PC-3 (cell line): ENCODE measurements around the gene SPATA32. TPM values are rescaled to one million over a fixed set of nuclear protein-coding genes. Genes with fewer than 3 reads are reported as not detected.

Experiments used
- ATAC-seq: fragments of 200-7000 bp; cut with Tn5 transposase; 2 replicates; pipeline ENCODE4 v1.9.1; 2020; ENCODE audit warnings: mild to moderate bottlenecking, moderate library complexity
- BruUV-seq: library from RNA; stranded (reverse); fragments of 400-500 nt; replicated peaks from 2 replicates; lab custom pipeline; 2021; lab: Mats Ljungman, UMichigan
- CTCF ChIA-PET: fragments of 300-600 bp; sonication (Branson Sonifier 250); formaldehyde crosslinking; loops from one replicate; lab custom pipeline; 2022; ENCODE audit warnings: antibody characterized with exemption; lab: Charles Lee
- POLR2A ChIA-PET: fragments of 300-600 bp; sonication (Branson Sonifier 250); formaldehyde crosslinking; loops from one replicate; lab custom pipeline; 2022; ENCODE audit warnings: antibody characterized with exemption; ENCODE audit not compliant: unreplicated experiment; lab: Charles Lee
- DNase-seq: peaks from one replicate; pipeline ENCODE4 v3.0.0-alpha.2; 2015
- H2AFZ ChIP-seq: fragments of 300-600 bp; sonication (generic); 2 replicates; pipeline ENCODE4 v1.6.0; 2016; ENCODE audit warnings: antibody characterized with exemption, low read length
- H3F3A ChIP-seq: fragments of 300-600 bp; sonication (generic); one replicate; pipeline ENCODE4 v1.6.0; 2017; ENCODE audit warnings: antibody characterized with exemption, low read length, control low read depth, mild to moderate bottlenecking; ENCODE audit not compliant: unreplicated experiment
- H3K27ac ChIP-seq: fragments of 300-600 bp; sonication (generic); 2 replicates; pipeline ENCODE4 v1.5.1; 2016; ENCODE audit warnings: mild to moderate bottlenecking, low read length
- H3K27me3 ChIP-seq: fragments of 300-600 bp; sonication (generic); 2 replicates; pipeline ENCODE4 v1.6.1; 2016; ENCODE audit warnings: low read length, mixed read lengths
- H3K36me3 ChIP-seq: fragments of 300-600 bp; sonication (generic); 2 replicates; pipeline ENCODE4 v1.6.1; 2016; ENCODE audit warnings: low read depth, mixed run types, low read length, mixed read lengths
- H3K4me1 ChIP-seq: fragments of 300-600 bp; sonication (generic); 2 replicates; pipeline ENCODE4 v1.5.1; 2016; ENCODE audit warnings: low read length; ENCODE audit not compliant: insufficient read depth
- H3K4me2 ChIP-seq: fragments of 300-600 bp; sonication (generic); 2 replicates; pipeline ENCODE4 v1.6.0; 2016; ENCODE audit warnings: low read length
- H3K4me3 ChIP-seq: fragments of 300-600 bp; sonication (generic); 2 replicates; pipeline ENCODE4 v1.5.1; 2016; ENCODE audit warnings: mild to moderate bottlenecking, low read length, mixed read lengths
- H3K79me2 ChIP-seq: fragments of 300-600 bp; sonication (generic); 2 replicates; pipeline ENCODE4 v1.6.1; 2017; ENCODE audit warnings: low read length, mixed read lengths
- H3K9ac ChIP-seq: fragments of 300-600 bp; sonication (generic); 2 replicates; pipeline ENCODE4 v1.6.0; 2016; ENCODE audit warnings: mild to moderate bottlenecking, low read length
- H3K9me2 ChIP-seq: fragments of 300-600 bp; sonication (generic); replicated peaks from 2 replicates; pipeline ENCODE4 v1.6.1; 2016; ENCODE audit warnings: mixed run types, low read length, mixed read lengths
- H3K9me3 ChIP-seq: fragments of 300-600 bp; sonication (generic); 2 replicates; pipeline ENCODE4 v1.6.1; 2016; ENCODE audit warnings: low read length, mixed read lengths
- H4K20me1 ChIP-seq: fragments of 300-600 bp; sonication (generic); 2 replicates; pipeline ENCODE4 v1.6.1; 2016; ENCODE audit warnings: low read length, mixed read lengths
- EZH2 ChIP-seq: fragments of 300-600 bp; sonication (generic); IDR thresholded peaks from one replicate; pipeline ENCODE4 v1.6.1; 2017; ENCODE audit warnings: antibody characterized with exemption, mild to moderate bottlenecking, low read length; ENCODE audit not compliant: unreplicated experiment
- EZH2phosphoT487 ChIP-seq: fragments of 300-600 bp; sonication (generic); IDR thresholded peaks from 2 replicates; pipeline ENCODE4 v1.6.1; 2018; ENCODE audit warnings: mild to moderate bottlenecking, antibody characterized with exemption, low read length, borderline replicate concordance
- intact Hi-C: fragments of 100-400 bp; cut with micrococcal nuclease; formaldehyde crosslinking; loops from 2 replicates; pipeline ENCODE4 v1.9.0; 2023
- total RNA-seq: library from RNA; depleted of rRNA; stranded (reverse); fragments of >200 nt; gene quantifications from 2 replicates; pipeline ENCODE4 v1.2.3, GENCODE V29; 2014
- TF ChIP-seq, protein P1 (sequence below): fragments of 300-600 bp; sonication (generic); conservative IDR thresholded peaks from 2 replicates; pipeline ENCODE4 v1.5.1; 2017; ENCODE audit warnings: antibody characterized with exemption, low read depth, mild to moderate bottlenecking, low read length

SPATA32 gene
- total RNA-seq, 1 experiment from 2014 or later, result not detected

DNA sequence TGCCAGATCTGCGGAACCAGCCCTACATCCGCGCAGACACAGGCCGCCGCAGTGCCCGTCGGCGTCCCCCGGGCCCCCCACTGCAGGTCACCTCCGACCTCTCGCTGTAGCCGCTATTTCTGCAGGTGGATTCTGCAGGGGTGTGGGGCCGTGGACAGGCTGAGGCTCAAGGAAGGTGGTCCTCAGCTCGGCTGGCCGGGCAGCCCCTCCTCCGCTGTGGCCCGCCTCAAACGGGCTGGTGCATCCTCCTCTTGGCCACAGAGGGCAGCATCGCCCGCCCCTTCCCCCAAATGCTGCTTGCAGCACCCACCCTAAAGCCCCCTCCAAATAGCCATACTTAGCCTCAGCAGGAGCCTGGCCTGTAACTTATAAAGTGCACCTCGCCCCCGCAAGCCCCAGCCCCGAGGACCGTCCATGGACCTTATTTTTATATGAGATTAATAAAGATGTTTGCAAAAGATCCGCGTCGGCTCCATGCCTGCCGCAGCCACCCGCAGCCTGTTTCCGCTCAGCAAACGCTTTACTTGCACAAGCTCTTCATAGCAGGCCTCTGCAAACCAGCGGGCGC is 14.9 kb downstream of the SPATA32 start:
- TF ChIP-seq, protein P1, sequence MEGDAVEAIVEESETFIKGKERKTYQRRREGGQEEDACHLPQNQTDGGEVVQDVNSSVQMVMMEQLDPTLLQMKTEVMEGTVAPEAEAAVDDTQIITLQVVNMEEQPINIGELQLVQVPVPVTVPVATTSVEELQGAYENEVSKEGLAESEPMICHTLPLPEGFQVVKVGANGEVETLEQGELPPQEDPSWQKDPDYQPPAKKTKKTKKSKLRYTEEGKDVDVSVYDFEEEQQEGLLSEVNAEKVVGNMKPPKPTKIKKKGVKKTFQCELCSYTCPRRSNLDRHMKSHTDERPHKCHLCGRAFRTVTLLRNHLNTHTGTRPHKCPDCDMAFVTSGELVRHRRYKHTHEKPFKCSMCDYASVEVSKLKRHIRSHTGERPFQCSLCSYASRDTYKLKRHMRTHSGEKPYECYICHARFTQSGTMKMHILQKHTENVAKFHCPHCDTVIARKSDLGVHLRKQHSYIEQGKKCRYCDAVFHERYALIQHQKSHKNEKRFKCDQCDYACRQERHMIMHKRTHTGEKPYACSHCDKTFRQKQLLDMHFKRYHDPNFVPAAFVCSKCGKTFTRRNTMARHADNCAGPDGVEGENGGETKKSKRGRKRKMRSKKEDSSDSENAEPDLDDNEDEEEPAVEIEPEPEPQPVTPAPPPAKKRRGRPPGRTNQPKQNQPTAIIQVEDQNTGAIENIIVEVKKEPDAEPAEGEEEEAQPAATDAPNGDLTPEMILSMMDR, result peak; percentile 72
- TF ChIP-seq EZH2phosphoT487, result no peak
- no peak for TF ChIP-seq EZH2
- H3K27me3 ChIP-seq, result no peaks in the 10 kb centered on the region
- H3K9me3 ChIP-seq, result no peaks in the 10 kb centered on the region
- H2AFZ ChIP-seq, result peak overlapping the region; percentile 62
- H4K20me1 ChIP-seq, result no peaks in the 10 kb centered on the region
- ChIA-PET CTCF (interaction anchor here (0.6 to 1.1 kb wide), 3 partner anchors 45 to 1686 kb away, joined by 3 read pairs; no protein-coding TSS in a partner anchor), POLR2A (interaction anchor here (0.6 to 0.8 kb wide), 2 partner anchors 38 to 179 kb away, joined by 3 read pairs; no protein-coding TSS in a partner anchor)
- TSS peak; percentile 35 for BruUV-seq
- 0 out of 2 replicates have a peak, but pooled peaks cover 4% of the 10 kb centered on the region for H3K36me3 ChIP-seq
- intact Hi-C loops, result no loop called here
- H3F3A ChIP-seq, result no peaks in the 10 kb centered on the region
- H3K9ac ChIP-seq, result peak overlapping the region; percentile 89
- H3K27ac ChIP-seq, result peak overlapping the region; percentile 73
- H3K4me3 ChIP-seq, result peak overlapping the region; percentile 88
- H3K79me2 ChIP-seq, result peaks cover 18% of the 10 kb centered on the region
- ATAC-seq (peak; percentile 10), DNase-seq (peak; percentile 35)
- H3K4me1 ChIP-seq, result peaks cover 33% of the 10 kb centered on the region
- H3K9me2 ChIP-seq, result no peaks in the 10 kb centered on the region
- H3K4me2 ChIP-seq, result peak overlapping the region; percentile 93

DNA sequence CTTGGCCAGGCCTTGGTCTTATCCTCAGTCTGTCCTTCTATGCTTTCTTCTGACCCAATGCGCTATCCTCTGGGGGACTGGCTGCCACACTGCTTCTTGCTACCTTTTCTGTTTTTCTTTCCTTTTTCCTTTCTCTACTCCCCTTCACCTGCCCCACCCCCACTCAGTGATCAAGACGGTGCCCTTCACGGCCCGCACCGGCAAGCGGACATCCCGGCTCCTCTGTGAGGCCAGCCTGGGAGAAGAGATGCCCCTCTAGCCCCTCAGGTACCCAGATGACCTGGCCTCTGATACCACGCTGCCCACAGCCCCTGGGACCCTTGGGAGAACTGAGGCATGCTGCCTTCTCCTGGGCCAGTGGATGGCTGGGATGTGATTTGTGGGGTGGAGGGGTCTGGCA is 15.6 kb downstream of the SPATA32 start:
- Histone ChIP-seq H3K9me3 (no peaks in the 10 kb centered on the region), H3K4me2 (peak overlapping the region; percentile 93), H3K4me3 (peak overlapping the region; percentile 88), H3K9ac (peak overlapping the region; percentile 89), H4K20me1 (no peaks in the 10 kb centered on the region), H3K27ac (no peak overlapping the region), H3K27me3 (no peaks in the 10 kb centered on the region), H3K79me2 (peaks cover 18% of the 10 kb centered on the region), H3K36me3 (0 out of 2 replicates have a peak, but pooled peaks cover 4% of the 10 kb centered on the region), H2AFZ (no peak overlapping the region), H3F3A (no peaks in the 10 kb centered on the region), H3K9me2 (no peaks in the 10 kb centered on the region), H3K4me1 (peaks cover 27% of the 10 kb centered on the region)
- intact Hi-C loops, result no loop called here
- TF ChIP-seq, protein P1, result no peak
- no peak for TF ChIP-seq EZH2
- TF ChIP-seq EZH2phosphoT487, result no peak
- ChIA-PET POLR2A (no interaction called here), CTCF (no interaction called here)
- ATAC-seq (no peak), DNase-seq (no peak)
- BruUV-seq, result no TSS peak
